ENCODE measurements around the gene OSMR. TPM values are rescaled to one million over a fixed set of nuclear protein-coding genes. Genes with fewer than 3 reads are reported as not detected.
A peak's percentile ranks its signal among the peaks of the same experiment; 100 is the strongest.

Gene OSMR
- total and polyA plus RNA-seq, 2 of the 13 experiments (the other 11 are each of a cell fraction or from before 2014, with no cell fraction given): 21.3 to 86.5 TPM

GRCh38 chr5:38916802-38917201 is 71.0 kb downstream of the OSMR start:
- in situ Hi-C loops (cut with HindIII; ENCODE audit: extremely low pct_ligation_motif_present, low pct_unique_long_range_greater_than_20kb): no loop called here
- no peaks in the 10 kb centered on the region for H3K27me3 ChIP-seq (ENCODE audit: control insufficient read depth in 1 of 2, insufficient read depth in 2 of 2, low read length in 2 of 2)
- H3K9me3 ChIP-seq (ENCODE audit: low read length): no peaks in the 10 kb centered on the region
- no TSS peak for BruUV-seq (replicated peaks)
- H3K4me3 ChIP-seq (replicated peaks in 1 of 3; ENCODE audit: insufficient read depth in 1 of 3, low read depth in 2 of 3, low read length in 3 of 3): no peak overlapping the region
- no peaks in the 10 kb centered on the region for H3K4me1 ChIP-seq (ENCODE audit: insufficient read depth, low read length)
- H3K9ac ChIP-seq (ENCODE audit: insufficient read depth, low read depth, low read length): no peak overlapping the region
- no peak for FAIRE-seq
- H3K4me2 ChIP-seq (ENCODE audit: low read depth, low read length): no peak overlapping the region
- ChIA-PET CTCF (ENCODE audit: low intra/inter-chr PET ratio, low total read pairs) (no interaction called here), POLR2A (no interaction called here)
- peaks cover 5% of the 10 kb centered on the region; the same call in 1 of the 2 replicates for H4K20me1 ChIP-seq (ENCODE audit: insufficient read depth, low read length)
- H3K36me3 ChIP-seq (replicated peaks in 1 of 2; ENCODE audit: control insufficient read depth in 1 of 2, insufficient read depth in 2 of 2, low read length in 2 of 2): peaks cover 9 to 36% of the 10 kb centered on the region in 2 experiments; a peak in 4 of 5 replicates
- intact Hi-C loops (cut with micrococcal nuclease; ENCODE audit: unreplicated experiment): no loop called here
- no peak overlapping the region for H3K27ac ChIP-seq (ENCODE audit: extremely low read length, insufficient read depth, low read length)
- no peak overlapping the region for H2AFZ ChIP-seq (ENCODE audit: low read length)
- ATAC-seq: no peak
- DNase-seq (ENCODE audit: low spot score): no peak
- 79% methylated on average over 7 of the region's 7 CpGs for WGBS (ENCODE audit: low lambda C conversion rate)
- H3K79me2 ChIP-seq (ENCODE audit: insufficient read depth, low read length): no peaks in the 10 kb centered on the region
- TF ChIP-seq ZNF260 (CRISPR knock-in tag; IDR thresholded peaks at IDR 0.05; ENCODE audit: borderline replicate concordance, low read depth) (no peak), HDAC6 (IDR thresholded peaks at IDR 0.05; ENCODE audit: low read depth, low read length) (no peak), IRX3 (CRISPR knock-in tag; IDR thresholded peaks at IDR 0.05; ENCODE audit: borderline replicate concordance, low read depth) (no peak), ZNF367 (CRISPR knock-in tag; IDR thresholded peaks at IDR 0.05; ENCODE audit: borderline replicate concordance) (no peak), ZSCAN5A (CRISPR knock-in tag; IDR thresholded peaks at IDR 0.05; ENCODE audit: borderline replicate concordance) (no peak), CHD2 (IDR thresholded peaks at IDR 0.05; ENCODE audit: low read depth, low read length) (no peak), GTF2F1 (IDR thresholded peaks at IDR 0.05; ENCODE audit: low read length) (no peak), ZKSCAN5 (CRISPR knock-in tag; IDR thresholded peaks at IDR 0.05) (no peak)

- BruUV-seq (replicated peaks): no TSS peak
- Histone ChIP-seq H4K20me1 (ENCODE audit: insufficient read depth, low read length) (peaks cover 5% of the 10 kb centered on the region; the same call in 1 of the 2 replicates), H3K27me3 (ENCODE audit: control insufficient read depth in 1 of 2, insufficient read depth in 2 of 2, low read length in 2 of 2) (no peaks in the 10 kb centered on the region), H3K79me2 (ENCODE audit: insufficient read depth, low read length) (no peaks in the 10 kb centered on the region), H3K4me1 (ENCODE audit: insufficient read depth, low read length) (peaks cover 8% of the 10 kb centered on the region), H3K36me3 (replicated peaks in 1 of 2; ENCODE audit: control insufficient read depth in 1 of 2, insufficient read depth in 2 of 2, low read length in 2 of 2) (peaks cover 14 to 63% of the 10 kb centered on the region in 2 experiments), H2AFZ (ENCODE audit: low read length) (no peak overlapping the region), H3K4me3 (replicated peaks in 1 of 3; ENCODE audit: insufficient read depth in 1 of 3, low read depth in 2 of 3, low read length in 3 of 3) (no peak overlapping the region), H3K9ac (ENCODE audit: insufficient read depth, low read depth, low read length) (no peak overlapping the region), H3K27ac (ENCODE audit: extremely low read length, insufficient read depth, low read length) (no peak overlapping the region), H3K4me2 (ENCODE audit: low read depth, low read length) (no peak overlapping the region), H3K9me3 (ENCODE audit: low read length) (no peaks in the 10 kb centered on the region)
- CTCF ChIA-PET (ENCODE audit: low intra/inter-chr PET ratio, low total read pairs): no interaction called here
- intact Hi-C loops (cut with micrococcal nuclease; ENCODE audit: unreplicated experiment) (loop anchor here (5.0 kb wide), 1 partner anchor 74 kb away; the partner anchor contains the start of gene OSMR), in situ Hi-C loops (cut with HindIII; ENCODE audit: extremely low pct_ligation_motif_present, low pct_unique_long_range_greater_than_20kb) (no loop called here)
- POLR2A ChIA-PET: no interaction called here
- DNase-seq (ENCODE audit: low spot score) (no peak), ATAC-seq (no peak), FAIRE-seq (no peak)
- peak; percentile 49 to 92 for TF ChIP-seq REST (IDR thresholded peaks at IDR 0.05; ENCODE audit: borderline replicate concordance in 1 of 2, low read depth in 1 of 2, low read length in 2 of 2)
- no peak for TF ChIP-seq REXO4 (CRISPR knock-in tag; IDR thresholded peaks at IDR 0.05; ENCODE audit: borderline replicate concordance)
- peak; percentile 89 for TF ChIP-seq MIER2 (CRISPR knock-in tag; IDR thresholded peaks at IDR 0.05)
- 100% methylated on average over 1 of the region's 1 CpG for WGBS (ENCODE audit: low lambda C conversion rate)
Measured at GRCh38 chr5:38921174-38921573, 75.4 kb downstream of the OSMR start.
